ENCODE measurements around the gene MYBBP1A. TPM values are rescaled to one million over a fixed set of nuclear protein-coding genes. Genes with fewer than 3 reads are reported as not detected.

The MYBBP1A gene
- total and polyA plus RNA-seq, 9 of the 15 experiments (the other 6 are each of a cell fraction or from before 2014, with no cell fraction given): 2.0 to 114 (median 47.2) TPM

- H3K36me3 ChIP-seq (ENCODE audit: control insufficient read depth, insufficient read depth, low read length): no peaks in the 10 kb centered on the region
- H3K27ac ChIP-seq (ENCODE audit: extremely low read depth, low read depth, low read length): no peak overlapping the region
- H3K9me1 ChIP-seq (ENCODE audit: control insufficient read depth, insufficient read depth, low read length): no peaks in the 10 kb centered on the region
- peaks cover 6 to 79% of the 10 kb centered on the region in 2 experiments; a peak in 3 of 5 replicates for H3K27me3 ChIP-seq (ENCODE audit: control insufficient read depth in 2 of 2, insufficient read depth in 2 of 2, low read length in 2 of 2)
- FAIRE-seq (no peak), ATAC-seq (no peak), DNase-seq (ENCODE audit: extremely low read depth in 1 of 4, low spot score in 3 of 4) (no peak)
- peaks cover 6 to 25% of the 10 kb centered on the region in 2 experiments; a peak in 4 of 5 replicates for H3K4me1 ChIP-seq (replicated peaks in 1 of 2; ENCODE audit: control insufficient read depth in 2 of 2, insufficient read depth in 2 of 2, low read length in 2 of 2)
- no peak overlapping the region for H3K9ac ChIP-seq (ENCODE audit: insufficient read depth in 1 of 2, low read depth in 2 of 2, low read length in 2 of 2)
- in situ Hi-C loops (cut with MboI) (no loop called here), intact Hi-C loops (cut with micrococcal nuclease) (no loop called here)
- 20% methylated on average over 2 of the region's 7 CpGs for WGBS (ENCODE audit: insufficient coverage, low coverage, missing lambda C conversion rate)
- no peaks in the 10 kb centered on the region for H3K9me3 ChIP-seq (replicated peaks; ENCODE audit: control insufficient read depth, insufficient read depth, low read depth, low read length)
- CTCF ChIA-PET (ENCODE audit: low intra/inter-chr PET ratio): no interaction called here
- BruUV-seq (replicated peaks): no TSS peak
- no peak overlapping the region for H3K4me2 ChIP-seq (ENCODE audit: insufficient read depth, low read length)
- no peaks in the 10 kb centered on the region for H3K79me2 ChIP-seq (ENCODE audit: control insufficient read depth, insufficient read depth, low read length)
- H4K20me1 ChIP-seq (replicated peaks; ENCODE audit: control insufficient read depth, insufficient read depth, low read length): peaks cover 3% of the 10 kb centered on the region; the same call in 1 of the 2 replicates
- POLR2A ChIA-PET: no interaction called here
- no peak overlapping the region for H2AFZ ChIP-seq (ENCODE audit: low read depth, low read length)
- H3K4me3 ChIP-seq: no peak overlapping the region
- TF ChIP-seq DPF2 (IDR thresholded peaks at IDR 0.05): no peak
- no peak for TF ChIP-seq SMARCB1 (IDR thresholded peaks at IDR 0.05; ENCODE audit: insufficient read length, low read depth)
- TF ChIP-seq AFF4 (CRISPR knock-in tag; IDR thresholded peaks at IDR 0.05): no peak
- no peak for TF ChIP-seq TAF15 (IDR thresholded peaks at IDR 0.05; ENCODE audit: low read depth, low read length)
- no peak for TF ChIP-seq ZKSCAN1 (IDR thresholded peaks at IDR 0.05; ENCODE audit: low read depth, low read length)
- TF ChIP-seq TEAD1 (CRISPR knock-in tag; IDR thresholded peaks at IDR 0.05): no peak
- TF ChIP-seq CREB3L1 (IDR thresholded peaks at IDR 0.05; ENCODE audit: borderline replicate concordance, low read depth): no peak
- TF ChIP-seq HNRNPL (IDR thresholded peaks at IDR 0.05; ENCODE audit: low read depth, low read length): no peak
- no peak for TF ChIP-seq RBM22 (IDR thresholded peaks at IDR 0.05; ENCODE audit: low read depth, low read length, poor library complexity, severe bottlenecking)
- TF ChIP-seq BCL6 (CRISPR knock-in tag; IDR thresholded peaks at IDR 0.05): no peak
- TF ChIP-seq ZNF23 (CRISPR knock-in tag; IDR thresholded peaks at IDR 0.05): no peak
- TF ChIP-seq SNAPC5 (CRISPR knock-in tag; IDR thresholded peaks at IDR 0.05): no peak
- no peak for TF ChIP-seq RNF2 (IDR thresholded peaks at IDR 0.05)
- no peak for TF ChIP-seq ZBTB11 (CRISPR knock-in tag; IDR thresholded peaks at IDR 0.05)
- no peak for TF ChIP-seq ZNF384 (IDR thresholded peaks at IDR 0.05; ENCODE audit: low read depth, low read length)
These were observed 30.4 kb upstream of the MYBBP1A start for GRCh38 chr17:4585638-4585994.

All from K562 (cell line).